22Rv1 (cell line): ENCODE measurements around the gene SSU72.
"Not testable (repeated sequence)": the region's sequence is repeated elsewhere in the genome, so short reads cannot be mapped to it uniquely, and the experiment has no call there.

Experiments
- ZFX ChIP-seq: fragments of 450-650 bp; IDR thresholded peaks from 2 replicates; pipeline ENCODE4 v1.6.1; 2017; ENCODE audit warnings: antibody characterized with exemption, borderline replicate concordance
- TF ChIP-seq, protein P1 (sequence below): fragments of 450-650 bp; IDR thresholded peaks from 2 replicates; pipeline ENCODE4 v1.5.1; 2017; ENCODE audit warnings: mild to moderate bottlenecking

GRCh38 chr1:1516923-1517322 lies 57.7 kb downstream of the SSU72 start:
- TF ChIP-seq, protein P1, sequence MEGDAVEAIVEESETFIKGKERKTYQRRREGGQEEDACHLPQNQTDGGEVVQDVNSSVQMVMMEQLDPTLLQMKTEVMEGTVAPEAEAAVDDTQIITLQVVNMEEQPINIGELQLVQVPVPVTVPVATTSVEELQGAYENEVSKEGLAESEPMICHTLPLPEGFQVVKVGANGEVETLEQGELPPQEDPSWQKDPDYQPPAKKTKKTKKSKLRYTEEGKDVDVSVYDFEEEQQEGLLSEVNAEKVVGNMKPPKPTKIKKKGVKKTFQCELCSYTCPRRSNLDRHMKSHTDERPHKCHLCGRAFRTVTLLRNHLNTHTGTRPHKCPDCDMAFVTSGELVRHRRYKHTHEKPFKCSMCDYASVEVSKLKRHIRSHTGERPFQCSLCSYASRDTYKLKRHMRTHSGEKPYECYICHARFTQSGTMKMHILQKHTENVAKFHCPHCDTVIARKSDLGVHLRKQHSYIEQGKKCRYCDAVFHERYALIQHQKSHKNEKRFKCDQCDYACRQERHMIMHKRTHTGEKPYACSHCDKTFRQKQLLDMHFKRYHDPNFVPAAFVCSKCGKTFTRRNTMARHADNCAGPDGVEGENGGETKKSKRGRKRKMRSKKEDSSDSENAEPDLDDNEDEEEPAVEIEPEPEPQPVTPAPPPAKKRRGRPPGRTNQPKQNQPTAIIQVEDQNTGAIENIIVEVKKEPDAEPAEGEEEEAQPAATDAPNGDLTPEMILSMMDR: not testable (repeated sequence)
- not testable (repeated sequence) for TF ChIP-seq ZFX
